HEK293 (cell line): ENCODE data around the gene PSMD8.
A peak's percentile ranks its signal among the peaks of the same experiment; 100 is the strongest.

Experiments used
- CTCF ChIA-PET: fragments of 350-600 bp; formaldehyde crosslinking; extraction: SDS; loops from one replicate; lab custom pipeline; 2021; ENCODE audit warnings: antibody characterized with exemption; lab: Yijun Ruan, JAX
- POLR2A ChIA-PET: fragments of 300-600 bp; formaldehyde crosslinking; extraction: SDS; loops from one replicate; lab custom pipeline; 2020; ENCODE audit warnings: antibody characterized with exemption, inconsistent platforms; lab: Yijun Ruan, JAX
- H3K27ac ChIP-seq: fragments of 200-500 bp; sonication (Bioruptor generic); 2 replicates; pipeline ENCODE4 v1.5.1; 2014; ENCODE audit warnings: low read depth, low read length, control low read depth, inconsistent platforms; ENCODE audit errors: extremely low read depth
- H3K36me3 ChIP-seq, 2 experiments: fragments of 200-500 bp in 1 of 2; sonication (Bioruptor generic) in 1 of 2; 1 replicate in 1 of 2; 2 replicates in 1 of 2; pipeline ENCODE4 v1.5.1; 2014 to 2017; ENCODE audit warnings: inconsistent platforms in 2 of 2, low read length in 2 of 2; ENCODE audit not compliant: control insufficient read depth in 2 of 2, insufficient read depth in 1 of 2
- H3K4me1 ChIP-seq: fragments of 200-500 bp; sonication (Bioruptor generic); 2 replicates; pipeline ENCODE4 v1.5.1; 2014; ENCODE audit warnings: mild to moderate bottlenecking, low read length, inconsistent platforms; ENCODE audit not compliant: control insufficient read depth, insufficient read depth
- H3K4me3 ChIP-seq: 2 replicates; pipeline ENCODE4 v1.5.1; 2011; ENCODE audit warnings: low read depth, mild to moderate bottlenecking, control low read depth, low read length, moderate library complexity
- H3K9me3 ChIP-seq: fragments of 200-500 bp; sonication (Bioruptor generic); 2 replicates; pipeline ENCODE4 v1.5.1; 2014; ENCODE audit warnings: low read depth, low read length, inconsistent platforms; ENCODE audit not compliant: control insufficient read depth, insufficient read depth
- GLIS1 ChIP-seq: fragments of 450-650 bp; formaldehyde crosslinking; IDR thresholded peaks from 2 replicates; pipeline ENCODE4 v1.5.1; 2016; ENCODE audit warnings: missing biosample characterization, missing genetic modification characterization
- GLIS2 ChIP-seq: fragments of 450-650 bp; formaldehyde crosslinking; IDR thresholded peaks from 2 replicates; pipeline ENCODE4 v1.5.1; 2016; ENCODE audit warnings: missing biosample characterization, missing genetic modification characterization
- KLF1 ChIP-seq: fragments of 450-650 bp; formaldehyde crosslinking; IDR thresholded peaks from 2 replicates; pipeline ENCODE4 v1.5.1; 2016; ENCODE audit warnings: missing biosample characterization, missing genetic modification characterization
- KLF16 ChIP-seq: fragments of 450-650 bp; formaldehyde crosslinking; IDR thresholded peaks from 2 replicates; pipeline ENCODE4 v1.5.1; 2017; ENCODE audit warnings: missing biosample characterization, missing genetic modification characterization
- KLF9 ChIP-seq: fragments of 450-650 bp; formaldehyde crosslinking; IDR thresholded peaks from 2 replicates; pipeline ENCODE4 v1.5.1; 2016; ENCODE audit warnings: missing biosample characterization, missing genetic modification characterization, low read depth
- MEIS1 ChIP-seq: sonication (generic); formaldehyde crosslinking; IDR thresholded peaks from 2 replicates; pipeline ENCODE4 v1.8.1; 2022; ENCODE audit warnings: missing genetic modification reagents, mild to moderate bottlenecking, borderline replicate concordance
- OSR2 ChIP-seq: fragments of 450-650 bp; formaldehyde crosslinking; IDR thresholded peaks from 2 replicates; pipeline ENCODE4 v1.5.1; 2016; ENCODE audit warnings: missing biosample characterization, missing genetic modification characterization
- SP3 ChIP-seq: fragments of 450-650 bp; formaldehyde crosslinking; IDR thresholded peaks from 2 replicates; pipeline ENCODE4 v1.5.1; 2016; ENCODE audit warnings: missing biosample characterization, missing genetic modification characterization
- SP7 ChIP-seq: fragments of 450-650 bp; formaldehyde crosslinking; IDR thresholded peaks from 2 replicates; pipeline ENCODE4 v1.5.1; 2016; ENCODE audit warnings: missing biosample characterization, missing genetic modification characterization
- ZBTB21 ChIP-seq: fragments of 450-650 bp; formaldehyde crosslinking; IDR thresholded peaks from 2 replicates; pipeline ENCODE4 v1.5.1; 2017; ENCODE audit warnings: missing biosample characterization, missing genetic modification characterization
- ZBTB48 ChIP-seq: fragments of 450-650 bp; formaldehyde crosslinking; IDR thresholded peaks from 2 replicates; pipeline ENCODE4 v1.5.1; 2016; ENCODE audit warnings: missing biosample characterization, missing genetic modification characterization
- ZEB2 ChIP-seq: fragments of 450-650 bp; formaldehyde crosslinking; IDR thresholded peaks from 2 replicates; pipeline ENCODE4 v1.5.1; 2016; ENCODE audit warnings: missing biosample characterization, missing genetic modification characterization
- ZFHX2 ChIP-seq: fragments of 450-650 bp; formaldehyde crosslinking; conservative IDR thresholded peaks from 2 replicates; pipeline ENCODE4 v1.5.1; 2016; ENCODE audit warnings: missing biosample characterization, missing genetic modification characterization
- ZFP37 ChIP-seq: fragments of 450-650 bp; formaldehyde crosslinking; IDR thresholded peaks from 2 replicates; pipeline ENCODE4 v1.5.1; 2016; ENCODE audit warnings: missing biosample characterization, missing genetic modification characterization
- ZNF174 ChIP-seq: fragments of 450-650 bp; formaldehyde crosslinking; IDR thresholded peaks from 2 replicates; pipeline ENCODE4 v1.5.0; 2017; ENCODE audit warnings: missing biosample characterization, mild to moderate bottlenecking, missing genetic modification characterization
- ZNF2 ChIP-seq: fragments of 450-650 bp; formaldehyde crosslinking; IDR thresholded peaks from 2 replicates; pipeline ENCODE4 v1.5.1; 2016; ENCODE audit warnings: missing biosample characterization, missing genetic modification characterization
- ZNF266 ChIP-seq: fragments of 450-650 bp; formaldehyde crosslinking; IDR thresholded peaks from 2 replicates; pipeline ENCODE4 v1.5.1; 2016; ENCODE audit warnings: missing biosample characterization, missing genetic modification characterization, low read depth
- ZNF280D ChIP-seq: fragments of 450-650 bp; formaldehyde crosslinking; IDR thresholded peaks from 2 replicates; pipeline ENCODE4 v1.5.1; 2016; ENCODE audit warnings: missing biosample characterization, missing genetic modification characterization
- ZNF341 ChIP-seq: fragments of 450-650 bp; formaldehyde crosslinking; IDR thresholded peaks from 2 replicates; pipeline ENCODE4; 2016; ENCODE audit warnings: low read depth, missing biosample characterization, missing genetic modification characterization
- ZNF488 ChIP-seq: fragments of 450-650 bp; formaldehyde crosslinking; IDR thresholded peaks from 2 replicates; pipeline ENCODE4 v1.5.1; 2016; ENCODE audit warnings: missing biosample characterization, missing genetic modification characterization
- ZNF544 ChIP-seq: fragments of 450-650 bp; formaldehyde crosslinking; IDR thresholded peaks from 2 replicates; pipeline ENCODE4 v1.5.0; 2017; ENCODE audit warnings: missing biosample characterization, missing genetic modification characterization
- ZNF600 ChIP-seq: fragments of 450-650 bp; formaldehyde crosslinking; IDR thresholded peaks from 2 replicates; pipeline ENCODE4 v1.5.1; 2016; ENCODE audit warnings: missing biosample characterization, missing genetic modification characterization
- ZNF664 ChIP-seq: fragments of 450-650 bp; formaldehyde crosslinking; IDR thresholded peaks from 2 replicates; pipeline ENCODE4 v1.5.1; 2016; ENCODE audit warnings: missing biosample characterization, missing genetic modification characterization
- ZNF707 ChIP-seq: fragments of 450-650 bp; formaldehyde crosslinking; IDR thresholded peaks from 2 replicates; pipeline ENCODE4 v1.5.1; 2016; ENCODE audit warnings: missing biosample characterization, missing genetic modification characterization
- ZNF837 ChIP-seq: fragments of 450-650 bp; formaldehyde crosslinking; IDR thresholded peaks from 2 replicates; pipeline ENCODE4 v1.5.1; 2016; ENCODE audit warnings: missing biosample characterization, missing genetic modification characterization
- TF ChIP-seq, protein P1 (sequence below): fragments of 450-650 bp; formaldehyde crosslinking; IDR thresholded peaks from 2 replicates; pipeline ENCODE4 v1.5.1; 2017; ENCODE audit warnings: missing biosample characterization, missing genetic modification characterization
- TF ChIP-seq, protein P2 (sequence below): fragments of 450-650 bp; formaldehyde crosslinking; IDR thresholded peaks from 2 replicates; pipeline ENCODE4 v1.5.1; 2016; ENCODE audit warnings: missing biosample characterization, missing genetic modification characterization, borderline replicate concordance

The PSMD8 gene

DNA sequence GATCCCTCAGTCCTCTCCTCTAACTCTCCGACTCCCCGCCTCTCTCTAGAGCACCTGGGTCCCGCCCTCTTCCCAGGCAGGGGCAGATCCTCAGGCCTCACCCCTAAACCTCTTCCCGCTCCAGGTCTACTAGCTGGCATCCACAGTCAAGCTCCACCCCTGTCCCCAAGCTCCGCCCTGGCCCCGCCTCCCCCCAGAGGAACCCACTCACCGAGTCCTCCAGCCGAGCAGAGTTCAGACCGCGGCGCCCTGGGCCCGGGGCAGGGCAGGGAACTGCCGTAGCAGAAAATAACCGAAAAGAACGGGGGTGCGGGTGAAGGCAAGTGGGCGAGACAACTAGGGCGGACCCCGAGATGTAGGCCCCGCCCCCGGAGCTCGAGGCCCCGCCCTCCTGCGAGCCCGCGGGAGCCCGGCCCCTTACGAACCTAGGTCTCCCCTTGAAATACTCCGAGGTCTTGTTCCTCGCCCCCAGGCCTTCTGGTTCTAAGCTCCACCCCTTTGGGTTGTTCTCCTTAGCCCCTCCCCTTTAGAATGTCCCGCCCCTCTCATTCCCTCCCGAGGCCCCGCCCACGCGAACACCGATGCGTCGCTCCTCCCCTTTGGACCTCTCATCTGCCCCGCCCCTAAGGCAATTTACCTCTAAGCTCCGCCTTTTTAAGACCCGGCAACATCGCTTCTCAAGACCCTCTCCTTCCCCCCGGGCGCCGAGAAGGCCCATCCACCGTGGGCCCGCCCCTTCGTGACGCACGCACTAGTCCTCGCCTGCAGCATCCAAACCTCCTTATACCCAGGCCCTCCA lies 13.4 kb downstream of the PSMD8 start, which contains the start of gene GGN:
TSS of gene GGN (minus strand) at position 485 of the 799 bp plus-strand sequence. CDS start 773 bp downstream, outside the sequence.
- ChIA-PET CTCF (interaction anchor here (0.5 to 9.2 kb wide), 16 partner anchors 11 to 542 kb away, joined by 3 to 76 read pairs (median 4); partner anchors contain the start of genes FAM98C, MRPS12, PSMD8 and SARS2), POLR2A (interaction anchor here (0.5 to 4.7 kb wide), 53 partner anchors 8 to 1706 kb away, joined by 3 to 223 read pairs (median 4); partner anchors contain the start of genes ACTN4, C19orf33, CATSPERG and EIF3K)
- H3K27ac ChIP-seq: peak within 1 kb of the TSS; percentile 63
- peaks cover 17 to 38% of the 10 kb centered on the region in 2 experiments for H3K36me3 ChIP-seq
- H3K4me3 ChIP-seq: peak within 1 kb of the TSS; percentile 56
- H3K9me3 ChIP-seq: no peaks in the 10 kb centered on the region
- H3K4me1 ChIP-seq: peaks cover 19% of the 10 kb centered on the region
- TF ChIP-seq KLF9 (tag by site-specific recombination): peak; percentile 97
- no peak for TF ChIP-seq OSR2
- TF ChIP-seq ZNF174 (tag by site-specific recombination): no peak
- no peak for TF ChIP-seq ZNF280D (tag by site-specific recombination)
- peak; percentile 97 for TF ChIP-seq ZNF600
- TF ChIP-seq, protein P1, sequence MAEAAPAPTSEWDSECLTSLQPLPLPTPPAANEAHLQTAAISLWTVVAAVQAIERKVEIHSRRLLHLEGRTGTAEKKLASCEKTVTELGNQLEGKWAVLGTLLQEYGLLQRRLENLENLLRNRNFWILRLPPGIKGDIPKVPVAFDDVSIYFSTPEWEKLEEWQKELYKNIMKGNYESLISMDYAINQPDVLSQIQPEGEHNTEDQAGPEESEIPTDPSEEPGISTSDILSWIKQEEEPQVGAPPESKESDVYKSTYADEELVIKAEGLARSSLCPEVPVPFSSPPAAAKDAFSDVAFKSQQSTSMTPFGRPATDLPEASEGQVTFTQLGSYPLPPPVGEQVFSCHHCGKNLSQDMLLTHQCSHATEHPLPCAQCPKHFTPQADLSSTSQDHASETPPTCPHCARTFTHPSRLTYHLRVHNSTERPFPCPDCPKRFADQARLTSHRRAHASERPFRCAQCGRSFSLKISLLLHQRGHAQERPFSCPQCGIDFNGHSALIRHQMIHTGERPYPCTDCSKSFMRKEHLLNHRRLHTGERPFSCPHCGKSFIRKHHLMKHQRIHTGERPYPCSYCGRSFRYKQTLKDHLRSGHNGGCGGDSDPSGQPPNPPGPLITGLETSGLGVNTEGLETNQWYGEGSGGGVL (tag by site-specific recombination): no peak
- TF ChIP-seq KLF1 (tag by site-specific recombination): peak; percentile 86
- peak; percentile 63; the same call in 1 of the 2 replicates for TF ChIP-seq SP7 (tag by site-specific recombination)
- peak; percentile 76; the same call in 1 of the 2 replicates for TF ChIP-seq ZBTB48 (tag by site-specific recombination)
- TF ChIP-seq KLF16 (tag by site-specific recombination): peak; percentile 97
- TF ChIP-seq ZNF664: no peak
- TF ChIP-seq ZFHX2 (tag by site-specific recombination): peak; percentile 83
- TF ChIP-seq ZBTB21 (tag by site-specific recombination): no peak
- peak; percentile 43; the same call in 1 of the 2 replicates for TF ChIP-seq ZNF341
- TF ChIP-seq, protein P2, sequence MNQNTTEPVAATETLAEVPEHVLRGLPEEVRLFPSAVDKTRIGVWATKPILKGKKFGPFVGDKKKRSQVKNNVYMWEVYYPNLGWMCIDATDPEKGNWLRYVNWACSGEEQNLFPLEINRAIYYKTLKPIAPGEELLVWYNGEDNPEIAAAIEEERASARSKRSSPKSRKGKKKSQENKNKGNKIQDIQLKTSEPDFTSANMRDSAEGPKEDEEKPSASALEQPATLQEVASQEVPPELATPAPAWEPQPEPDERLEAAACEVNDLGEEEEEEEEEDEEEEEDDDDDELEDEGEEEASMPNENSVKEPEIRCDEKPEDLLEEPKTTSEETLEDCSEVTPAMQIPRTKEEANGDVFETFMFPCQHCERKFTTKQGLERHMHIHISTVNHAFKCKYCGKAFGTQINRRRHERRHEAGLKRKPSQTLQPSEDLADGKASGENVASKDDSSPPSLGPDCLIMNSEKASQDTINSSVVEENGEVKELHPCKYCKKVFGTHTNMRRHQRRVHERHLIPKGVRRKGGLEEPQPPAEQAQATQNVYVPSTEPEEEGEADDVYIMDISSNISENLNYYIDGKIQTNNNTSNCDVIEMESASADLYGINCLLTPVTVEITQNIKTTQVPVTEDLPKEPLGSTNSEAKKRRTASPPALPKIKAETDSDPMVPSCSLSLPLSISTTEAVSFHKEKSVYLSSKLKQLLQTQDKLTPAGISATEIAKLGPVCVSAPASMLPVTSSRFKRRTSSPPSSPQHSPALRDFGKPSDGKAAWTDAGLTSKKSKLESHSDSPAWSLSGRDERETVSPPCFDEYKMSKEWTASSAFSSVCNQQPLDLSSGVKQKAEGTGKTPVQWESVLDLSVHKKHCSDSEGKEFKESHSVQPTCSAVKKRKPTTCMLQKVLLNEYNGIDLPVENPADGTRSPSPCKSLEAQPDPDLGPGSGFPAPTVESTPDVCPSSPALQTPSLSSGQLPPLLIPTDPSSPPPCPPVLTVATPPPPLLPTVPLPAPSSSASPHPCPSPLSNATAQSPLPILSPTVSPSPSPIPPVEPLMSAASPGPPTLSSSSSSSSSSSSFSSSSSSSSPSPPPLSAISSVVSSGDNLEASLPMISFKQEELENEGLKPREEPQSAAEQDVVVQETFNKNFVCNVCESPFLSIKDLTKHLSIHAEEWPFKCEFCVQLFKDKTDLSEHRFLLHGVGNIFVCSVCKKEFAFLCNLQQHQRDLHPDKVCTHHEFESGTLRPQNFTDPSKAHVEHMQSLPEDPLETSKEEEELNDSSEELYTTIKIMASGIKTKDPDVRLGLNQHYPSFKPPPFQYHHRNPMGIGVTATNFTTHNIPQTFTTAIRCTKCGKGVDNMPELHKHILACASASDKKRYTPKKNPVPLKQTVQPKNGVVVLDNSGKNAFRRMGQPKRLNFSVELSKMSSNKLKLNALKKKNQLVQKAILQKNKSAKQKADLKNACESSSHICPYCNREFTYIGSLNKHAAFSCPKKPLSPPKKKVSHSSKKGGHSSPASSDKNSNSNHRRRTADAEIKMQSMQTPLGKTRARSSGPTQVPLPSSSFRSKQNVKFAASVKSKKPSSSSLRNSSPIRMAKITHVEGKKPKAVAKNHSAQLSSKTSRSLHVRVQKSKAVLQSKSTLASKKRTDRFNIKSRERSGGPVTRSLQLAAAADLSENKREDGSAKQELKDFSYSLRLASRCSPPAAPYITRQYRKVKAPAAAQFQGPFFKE (tag by site-specific recombination): no peak
- TF ChIP-seq ZNF266 (tag by site-specific recombination): no peak
- peak; percentile 85 for TF ChIP-seq GLIS2 (tag by site-specific recombination)
- TF ChIP-seq GLIS1 (tag by site-specific recombination): 0 out of 2 replicates have a peak, but pooled peaks have one; percentile 5
- TF ChIP-seq SP3 (tag by site-specific recombination): peak; percentile 100
- TF ChIP-seq ZNF488 (tag by site-specific recombination): no peak
- peak; percentile 74 for TF ChIP-seq ZEB2 (tag by site-specific recombination)
- TF ChIP-seq MEIS1 (CRISPR knock-in tag): no peak
- TF ChIP-seq ZNF837 (tag by site-specific recombination): no peak
- TF ChIP-seq ZNF544: no peak
- TF ChIP-seq ZNF707 (tag by site-specific recombination): no peak
- peak; percentile 18; the same call in 1 of the 2 replicates for TF ChIP-seq ZNF2 (tag by site-specific recombination)
- TF ChIP-seq ZFP37 (tag by site-specific recombination): no peak
